ENCODE measurements around the gene TMA7.
"Not testable (repeated sequence)": the region's sequence is repeated elsewhere in the genome, so short reads cannot be mapped to it uniquely, and the experiment has no call there.

DNA sequence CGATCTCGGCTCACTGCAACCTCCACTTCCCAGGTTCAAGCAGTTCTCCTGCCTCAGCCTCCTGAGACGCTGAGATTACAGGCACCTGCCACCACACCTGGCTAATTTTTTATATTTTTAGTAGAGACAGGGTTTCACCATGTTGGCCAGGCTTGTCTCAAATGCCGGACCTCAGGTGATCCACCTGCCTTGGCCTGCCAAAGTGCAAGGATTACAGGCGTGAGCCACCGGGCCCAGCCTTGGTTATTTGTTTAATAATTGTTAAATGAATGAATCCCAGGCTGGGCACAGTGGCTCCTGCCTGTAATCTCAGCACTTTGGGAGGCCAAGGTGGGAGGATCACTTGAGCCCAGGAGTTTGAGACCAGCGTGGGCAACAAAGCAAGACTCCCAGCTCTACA is 21.7 kb downstream of the TMA7 start:
- TF ChIP-seq, protein P1, sequence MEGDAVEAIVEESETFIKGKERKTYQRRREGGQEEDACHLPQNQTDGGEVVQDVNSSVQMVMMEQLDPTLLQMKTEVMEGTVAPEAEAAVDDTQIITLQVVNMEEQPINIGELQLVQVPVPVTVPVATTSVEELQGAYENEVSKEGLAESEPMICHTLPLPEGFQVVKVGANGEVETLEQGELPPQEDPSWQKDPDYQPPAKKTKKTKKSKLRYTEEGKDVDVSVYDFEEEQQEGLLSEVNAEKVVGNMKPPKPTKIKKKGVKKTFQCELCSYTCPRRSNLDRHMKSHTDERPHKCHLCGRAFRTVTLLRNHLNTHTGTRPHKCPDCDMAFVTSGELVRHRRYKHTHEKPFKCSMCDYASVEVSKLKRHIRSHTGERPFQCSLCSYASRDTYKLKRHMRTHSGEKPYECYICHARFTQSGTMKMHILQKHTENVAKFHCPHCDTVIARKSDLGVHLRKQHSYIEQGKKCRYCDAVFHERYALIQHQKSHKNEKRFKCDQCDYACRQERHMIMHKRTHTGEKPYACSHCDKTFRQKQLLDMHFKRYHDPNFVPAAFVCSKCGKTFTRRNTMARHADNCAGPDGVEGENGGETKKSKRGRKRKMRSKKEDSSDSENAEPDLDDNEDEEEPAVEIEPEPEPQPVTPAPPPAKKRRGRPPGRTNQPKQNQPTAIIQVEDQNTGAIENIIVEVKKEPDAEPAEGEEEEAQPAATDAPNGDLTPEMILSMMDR (IDR thresholded peaks at IDR 0.05; ENCODE audit: poor library complexity, severe bottlenecking), result not testable (repeated sequence)
- not testable (repeated sequence) for TF ChIP-seq SMC3 (conservative IDR thresholded peaks at IDR 0.05; ENCODE audit: poor library complexity)

Measured in neural cell (in vitro differentiated cells).